Fibroblast of upper back skin (primary cell): ENCODE measurements around the gene CT83.
A peak's percentile ranks its signal among the peaks of the same experiment; 100 is the strongest.

Experiments used
- DNase-seq: peaks from one replicate; pipeline ENCODE4 v3.0.0-alpha.2; 2013

Gene CT83

GRCh38 chrX:116462822-116463221 lies at the start of gene CT83:
Gene CT83 (minus strand): TSS chrX:116462976. CDS start chrX:116462856, 120 bp downstream.
- no peak for DNase-seq

GRCh38 chrX:116499780-116500179 lies 37.0 kb upstream of the CT83 start:
- peak; percentile 2 for DNase-seq

GRCh38 chrX:116493271-116493670 lies 30.5 kb upstream of the CT83 start:
- DNase-seq, result no peak

- no peak for DNase-seq
Measured at GRCh38 chrX:116490104-116490503, 27.3 kb upstream of the CT83 start.

GRCh38 chrX:116480059-116480458 lies 17.3 kb upstream of the CT83 start:
- DNase-seq, result no peak

- DNase-seq, result no peak
Measured at GRCh38 chrX:116449156-116449555, 13.6 kb downstream of the CT83 start.

GRCh38 chrX:116436358-116436816 lies 26.4 kb downstream of the CT83 start, which contains the start of gene SLC6A14:
Gene SLC6A14 (plus strand): TSS chrX:116436606. CDS start chrX:116436710, 104 bp downstream.
- DNase-seq, result no peak

- DNase-seq, result no peak
Measured at GRCh38 chrX:116435597-116435996, 27.2 kb downstream of the CT83 start.

- DNase-seq, result no peak
Measured at GRCh38 chrX:116427978-116428377, 34.8 kb downstream of the CT83 start.

- DNase-seq, result no peak
Measured at GRCh38 chrX:116417968-116418367, 44.8 kb downstream of the CT83 start.

- DNase-seq, result no peak
Measured at GRCh38 chrX:116417214-116417613, 45.6 kb downstream of the CT83 start.

GRCh38 chrX:116413273-116413672 lies 49.5 kb downstream of the CT83 start:
- DNase-seq, result no peak
